ENCODE results near the gene CPNE9. TPM values are rescaled to one million over a fixed set of nuclear protein-coding genes. Genes with fewer than 3 reads are reported as not detected.

Gene CPNE9
- total and polyA plus RNA-seq, 12 donors = 0.46 TPM; not detected in 11

DNA sequence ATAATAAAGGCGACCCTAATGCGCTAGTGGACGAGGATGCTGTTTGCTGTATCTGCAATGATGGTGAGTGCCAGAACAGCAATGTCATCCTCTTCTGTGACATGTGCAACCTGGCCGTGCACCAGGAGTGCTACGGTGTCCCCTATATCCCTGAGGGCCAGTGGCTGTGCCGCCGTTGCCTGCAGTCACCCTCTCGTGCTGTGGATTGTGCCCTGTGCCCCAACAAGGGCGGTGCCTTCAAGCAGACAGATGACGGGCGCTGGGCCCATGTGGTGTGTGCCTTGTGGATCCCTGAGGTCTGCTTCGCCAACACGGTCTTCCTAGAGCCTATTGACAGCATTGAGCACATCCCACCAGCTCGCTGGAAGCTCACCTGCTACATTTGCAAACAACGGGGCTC, 35.5 kb downstream of the CPNE9 start:
- no peaks in the 10 kb centered on the region for H3K27me3 ChIP-seq
- peaks cover 15 to 100% (median 76%) of the 10 kb centered on the region in 9 donors for H3K36me3 ChIP-seq
- H3K4me1 ChIP-seq = peaks cover 0 to 37% (median 12%) of the 10 kb centered on the region in 9 donors
- WGBS, 2 donors = 94 to 95% methylated on average over 15 of the region's 15 CpGs
- H3K27ac ChIP-seq = no peak overlapping the region
- no peaks in the 10 kb centered on the region for H3K9me3 ChIP-seq
- TF ChIP-seq, protein P1, sequence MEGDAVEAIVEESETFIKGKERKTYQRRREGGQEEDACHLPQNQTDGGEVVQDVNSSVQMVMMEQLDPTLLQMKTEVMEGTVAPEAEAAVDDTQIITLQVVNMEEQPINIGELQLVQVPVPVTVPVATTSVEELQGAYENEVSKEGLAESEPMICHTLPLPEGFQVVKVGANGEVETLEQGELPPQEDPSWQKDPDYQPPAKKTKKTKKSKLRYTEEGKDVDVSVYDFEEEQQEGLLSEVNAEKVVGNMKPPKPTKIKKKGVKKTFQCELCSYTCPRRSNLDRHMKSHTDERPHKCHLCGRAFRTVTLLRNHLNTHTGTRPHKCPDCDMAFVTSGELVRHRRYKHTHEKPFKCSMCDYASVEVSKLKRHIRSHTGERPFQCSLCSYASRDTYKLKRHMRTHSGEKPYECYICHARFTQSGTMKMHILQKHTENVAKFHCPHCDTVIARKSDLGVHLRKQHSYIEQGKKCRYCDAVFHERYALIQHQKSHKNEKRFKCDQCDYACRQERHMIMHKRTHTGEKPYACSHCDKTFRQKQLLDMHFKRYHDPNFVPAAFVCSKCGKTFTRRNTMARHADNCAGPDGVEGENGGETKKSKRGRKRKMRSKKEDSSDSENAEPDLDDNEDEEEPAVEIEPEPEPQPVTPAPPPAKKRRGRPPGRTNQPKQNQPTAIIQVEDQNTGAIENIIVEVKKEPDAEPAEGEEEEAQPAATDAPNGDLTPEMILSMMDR (IDR thresholded peaks at IDR 0.05) = no peak
- intact Hi-C loops (cut with DNase I) = no loop called here
- ATAC-seq = no peak
- DNase-seq = no peak
- H3K4me3 ChIP-seq = no peak overlapping the region

DNA sequence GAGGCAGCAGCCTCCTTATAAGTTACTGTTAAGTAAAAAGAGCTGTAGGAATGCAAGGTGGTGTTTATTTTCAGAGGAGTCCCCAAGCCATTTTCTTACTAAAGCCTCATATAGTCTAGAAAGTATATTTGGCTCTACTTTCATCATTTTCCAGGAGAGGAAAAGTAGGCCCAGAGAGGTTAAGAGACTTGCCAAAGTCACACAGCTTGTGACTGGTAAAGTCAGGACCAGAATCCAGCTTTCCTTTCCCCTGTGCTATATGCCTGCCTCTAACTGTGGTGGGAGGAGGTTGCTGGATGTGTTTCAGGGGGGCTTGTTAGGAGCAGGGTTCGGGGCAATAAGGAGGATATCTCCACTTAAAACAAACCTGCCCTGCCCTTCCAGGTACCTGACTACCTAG, 38.9 kb downstream of the CPNE9 start:
- H3K4me1 ChIP-seq = peaks cover 0 to 5% (median 0%) of the 10 kb centered on the region in 9 donors
- intact Hi-C loops (cut with DNase I) = loop anchor here in 1 of 10 donors (10.0 kb wide), 1 partner anchor 238 kb away; no protein-coding TSS in a partner anchor
- H3K36me3 ChIP-seq = peaks cover 16 to 100% (median 93%) of the 10 kb centered on the region in 9 donors
- H3K4me3 ChIP-seq = no peak overlapping the region
- ATAC-seq (no peak), DNase-seq (no peak)
- H3K27me3 ChIP-seq = no peaks in the 10 kb centered on the region
- TF ChIP-seq, protein P1 (IDR thresholded peaks at IDR 0.05) = no peak
- no peaks in the 10 kb centered on the region for H3K9me3 ChIP-seq
- 100% methylated on average over 1 of the region's 1 CpG for WGBS, 2 donors
- H3K27ac ChIP-seq = no peak overlapping the region

DNA sequence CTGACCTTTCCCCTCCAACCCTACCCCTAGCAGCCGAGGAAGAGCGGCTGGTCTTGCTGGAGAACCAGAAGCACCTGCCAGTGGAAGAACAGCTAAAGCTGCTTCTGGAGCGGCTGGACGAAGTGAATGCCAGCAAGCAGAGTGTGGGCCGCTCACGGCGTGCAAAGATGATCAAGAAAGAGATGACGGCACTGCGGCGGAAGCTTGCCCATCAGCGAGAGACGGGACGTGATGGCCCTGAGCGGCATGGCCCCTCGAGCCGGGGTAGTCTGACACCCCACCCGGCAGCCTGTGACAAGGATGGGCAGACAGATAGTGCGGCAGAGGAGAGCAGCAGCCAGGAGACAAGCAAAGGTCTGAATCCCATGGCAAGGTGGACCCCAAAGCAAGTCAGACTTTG, 39.9 kb downstream of the CPNE9 start:
- intact Hi-C loops (cut with DNase I) = loop anchor here in 1 of 10 donors (10.0 kb wide), 1 partner anchor 239 kb away; no protein-coding TSS in a partner anchor
- DNase-seq = no peak
- Histone ChIP-seq H3K9me3 (no peaks in the 10 kb centered on the region), H3K27me3 (no peaks in the 10 kb centered on the region), H3K4me1 (peaks cover 0 to 1% (median 0%) of the 10 kb centered on the region in 9 donors), H3K36me3 (peaks cover 16 to 100% (median 96%) of the 10 kb centered on the region in 9 donors), H3K27ac (no peak overlapping the region), H3K4me3 (no peak overlapping the region)
- TF ChIP-seq, protein P1 (IDR thresholded peaks at IDR 0.05) = no peak
- no peak for ATAC-seq
- WGBS, 2 donors = 94 to 97% methylated on average over 18 of the region's 18 CpGs

DNA sequence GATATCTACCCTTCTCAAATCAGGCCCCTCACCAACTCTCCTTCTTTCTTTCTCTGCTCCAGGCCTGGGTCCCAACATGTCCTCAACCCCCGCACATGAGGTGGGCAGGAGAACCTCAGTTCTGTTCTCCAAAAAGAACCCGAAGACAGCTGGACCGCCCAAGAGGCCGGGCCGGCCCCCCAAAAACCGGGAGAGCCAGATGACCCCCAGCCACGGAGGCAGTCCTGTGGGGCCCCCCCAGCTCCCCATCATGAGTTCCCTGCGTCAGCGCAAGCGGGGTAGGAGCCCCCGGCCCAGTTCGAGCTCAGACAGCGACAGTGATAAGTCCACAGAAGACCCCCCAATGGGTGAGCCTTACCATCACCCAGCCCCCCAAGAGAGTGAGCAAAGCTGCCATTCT, 40.5 kb downstream of the CPNE9 start:
- ATAC-seq (no peak), DNase-seq (no peak)
- TF ChIP-seq, protein P1 (IDR thresholded peaks at IDR 0.05) = no peak
- intact Hi-C loops (cut with DNase I) = loop anchor here in 1 of 10 donors (10.0 kb wide), 1 partner anchor 239 kb away; no protein-coding TSS in a partner anchor
- peaks cover 0 to 7% (median 5%) of the 10 kb centered on the region in 9 donors for H3K4me1 ChIP-seq
- no peak overlapping the region for H3K27ac ChIP-seq
- no peaks in the 10 kb centered on the region for H3K27me3 ChIP-seq
- no peaks in the 10 kb centered on the region for H3K9me3 ChIP-seq
- 96% methylated on average over 13 of the region's 13 CpGs for WGBS, 2 donors
- peaks cover 16 to 98% (median 91%) of the 10 kb centered on the region in 9 donors for H3K36me3 ChIP-seq
- H3K4me3 ChIP-seq = no peak overlapping the region

All from heart right ventricle (tissue), 16 donors.